Measurements from ENCODE around the gene TRUB1. TPM values are rescaled to one million over a fixed set of nuclear protein-coding genes. Genes with fewer than 3 reads are reported as not detected.
"Not testable (repeated sequence)": the region's sequence is repeated elsewhere in the genome, so short reads cannot be mapped to it uniquely, and the experiment has no call there.

Gene TRUB1
- total RNA-seq (2014; rRNA removed; shearing (Covaris generic)): 28.3 and 35.5 TPM in 2 replicates

GRCh38 chr10:114937962-114938855 is at the start of gene TRUB1:
TSS of gene TRUB1 (plus strand) at chr10:114938195. CDS start at chr10:114938254, 59 bp downstream.
- DNase-seq (ENCODE audit: low read depth): peak; percentile 94

- no peak for DNase-seq (ENCODE audit: low read depth)
Observed at GRCh38 chr10:114893251-114893650, 44.7 kb upstream of the TRUB1 start.

GRCh38 chr10:114894911-114895310 is 43.1 kb upstream of the TRUB1 start:
- DNase-seq (ENCODE audit: low read depth): no peak

- DNase-seq (ENCODE audit: low read depth): not testable (repeated sequence)
Observed at GRCh38 chr10:114897011-114897410, 41.0 kb upstream of the TRUB1 start.

GRCh38 chr10:114897593-114897992 is 40.4 kb upstream of the TRUB1 start:
- no peak for DNase-seq (ENCODE audit: low read depth)

GRCh38 chr10:114899982-114900381 is 38.0 kb upstream of the TRUB1 start:
- no peak for DNase-seq (ENCODE audit: low read depth)

GRCh38 chr10:114900658-114901057 is 37.3 kb upstream of the TRUB1 start:
- no peak for DNase-seq (ENCODE audit: low read depth)

GRCh38 chr10:114902151-114902550 is 35.8 kb upstream of the TRUB1 start:
- DNase-seq (ENCODE audit: low read depth): peak; percentile 58

- peak; percentile 76 for DNase-seq (ENCODE audit: low read depth)
Observed at GRCh38 chr10:114905450-114905849, 32.5 kb upstream of the TRUB1 start.

GRCh38 chr10:114906981-114907380 is 31.0 kb upstream of the TRUB1 start:
- DNase-seq (ENCODE audit: low read depth): no peak

GRCh38 chr10:114908896-114909295 is 29.1 kb upstream of the TRUB1 start:
- DNase-seq (ENCODE audit: low read depth): peak; percentile 7

GRCh38 chr10:114911052-114911711 is 26.8 kb upstream of the TRUB1 start:
- DNase-seq (ENCODE audit: low read depth): no peak

GRCh38 chr10:114911801-114912469 is 26.1 kb upstream of the TRUB1 start:
- no peak for DNase-seq (ENCODE audit: low read depth)

- no peak for DNase-seq (ENCODE audit: low read depth)
Observed at GRCh38 chr10:114912470-114912859, 25.5 kb upstream of the TRUB1 start.

- no peak for DNase-seq (ENCODE audit: low read depth)
Observed at GRCh38 chr10:114914560-114914959, 23.4 kb upstream of the TRUB1 start.

GRCh38 chr10:114915294-114915693 is 22.7 kb upstream of the TRUB1 start:
- no peak for DNase-seq (ENCODE audit: low read depth)

GRCh38 chr10:114916653-114917052 is 21.3 kb upstream of the TRUB1 start:
- DNase-seq (ENCODE audit: low read depth): no peak

GRCh38 chr10:114917459-114917858 is 20.5 kb upstream of the TRUB1 start:
- DNase-seq (ENCODE audit: low read depth): no peak

- peak; percentile 89 for DNase-seq (ENCODE audit: low read depth)
Observed at GRCh38 chr10:114917927-114918672, 19.9 kb upstream of the TRUB1 start.

- DNase-seq (ENCODE audit: low read depth): peak; percentile 43
Observed at GRCh38 chr10:114920459-114920858, 17.5 kb upstream of the TRUB1 start.

- no peak for DNase-seq (ENCODE audit: low read depth)
Observed at GRCh38 chr10:114922003-114922402, 16.0 kb upstream of the TRUB1 start.

GRCh38 chr10:114923551-114923950 is 14.4 kb upstream of the TRUB1 start:
- DNase-seq (ENCODE audit: low read depth): no peak
